PC-9 (cell line): ENCODE results near the gene EPG5.

Experiments used
- EZH2 ChIP-seq: fragments of 200-600 bp; sonication (generic); IDR thresholded peaks from 2 replicates; pipeline ENCODE4 v1.8.0; 2017; ENCODE audit warnings: antibody characterized with exemption, low read depth
- TF ChIP-seq, protein P1 (sequence below): fragments of 200-600 bp; sonication (generic); conservative IDR thresholded peaks from 2 replicates; pipeline ENCODE4 v1.6.1; 2017; ENCODE audit warnings: mixed run types, antibody characterized with exemption, mild to moderate bottlenecking, moderate library complexity

DNA sequence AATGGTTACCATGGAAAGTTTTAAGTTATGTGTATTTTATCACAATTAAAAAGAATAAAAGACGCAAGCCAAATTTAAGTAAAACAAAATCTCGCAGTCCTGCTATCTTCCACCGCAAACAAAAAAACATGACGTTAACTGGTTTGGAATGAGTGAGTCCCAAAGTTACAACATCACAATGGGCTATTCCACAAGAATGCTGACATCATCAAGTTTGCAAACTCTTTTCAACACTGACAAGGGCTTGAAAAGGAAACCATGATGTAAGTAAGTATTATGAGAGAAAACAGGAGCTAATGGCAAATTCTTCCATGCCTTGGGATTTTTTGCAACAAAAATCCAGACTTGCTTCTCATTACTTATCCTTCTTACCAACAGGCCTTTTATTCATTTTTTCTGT lies 110.6 kb downstream of the EPG5 start:
- TF ChIP-seq, protein P1, sequence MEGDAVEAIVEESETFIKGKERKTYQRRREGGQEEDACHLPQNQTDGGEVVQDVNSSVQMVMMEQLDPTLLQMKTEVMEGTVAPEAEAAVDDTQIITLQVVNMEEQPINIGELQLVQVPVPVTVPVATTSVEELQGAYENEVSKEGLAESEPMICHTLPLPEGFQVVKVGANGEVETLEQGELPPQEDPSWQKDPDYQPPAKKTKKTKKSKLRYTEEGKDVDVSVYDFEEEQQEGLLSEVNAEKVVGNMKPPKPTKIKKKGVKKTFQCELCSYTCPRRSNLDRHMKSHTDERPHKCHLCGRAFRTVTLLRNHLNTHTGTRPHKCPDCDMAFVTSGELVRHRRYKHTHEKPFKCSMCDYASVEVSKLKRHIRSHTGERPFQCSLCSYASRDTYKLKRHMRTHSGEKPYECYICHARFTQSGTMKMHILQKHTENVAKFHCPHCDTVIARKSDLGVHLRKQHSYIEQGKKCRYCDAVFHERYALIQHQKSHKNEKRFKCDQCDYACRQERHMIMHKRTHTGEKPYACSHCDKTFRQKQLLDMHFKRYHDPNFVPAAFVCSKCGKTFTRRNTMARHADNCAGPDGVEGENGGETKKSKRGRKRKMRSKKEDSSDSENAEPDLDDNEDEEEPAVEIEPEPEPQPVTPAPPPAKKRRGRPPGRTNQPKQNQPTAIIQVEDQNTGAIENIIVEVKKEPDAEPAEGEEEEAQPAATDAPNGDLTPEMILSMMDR, result no peak
- no peak for TF ChIP-seq EZH2
